ENCODE data around the gene DPP6. TPM values are rescaled to one million over a fixed set of nuclear protein-coding genes. Genes with fewer than 3 reads are reported as not detected.

DPP6 gene
- total and polyA plus RNA-seq, 8 donors = 0.29 to 1.2 (median 0.57) TPM

- no peak for DNase-seq
- H3K36me3 ChIP-seq = no peaks in the 10 kb centered on the region
- no peak overlapping the region for H3K4me3 ChIP-seq
- H3K4me1 ChIP-seq = no peaks in the 10 kb centered on the region
- H3K9me3 ChIP-seq = peaks cover 0 to 2% of the 10 kb centered on the region in 2 donors
- intact Hi-C loops (cut with DNase I) = no loop called here
- H3K27ac ChIP-seq = no peak overlapping the region
- no peaks in the 10 kb centered on the region for H3K27me3 ChIP-seq
- no peak for ATAC-seq
- no peak for TF ChIP-seq CTCF (IDR thresholded peaks at IDR 0.05)
Observed at GRCh38 chr7:154480817-154481216, 428.6 kb downstream of the DPP6 start.

- intact Hi-C loops (cut with DNase I) = no loop called here
- Histone ChIP-seq H3K9me3 (peaks cover 0 to 2% of the 10 kb centered on the region in 2 donors), H3K27me3 (no peaks in the 10 kb centered on the region), H3K4me3 (no peak overlapping the region), H3K36me3 (no peaks in the 10 kb centered on the region), H3K4me1 (no peaks in the 10 kb centered on the region), H3K27ac (no peak overlapping the region)
- ATAC-seq (no peak), DNase-seq (no peak)
- no peak for TF ChIP-seq CTCF (IDR thresholded peaks at IDR 0.05)
Observed at GRCh38 chr7:154482863-154483262, 430.7 kb downstream of the DPP6 start.

GRCh38 chr7:154484406-154484805, 432.2 kb downstream of the DPP6 start:
- ATAC-seq = no peak
- Histone ChIP-seq H3K4me3 (no peak overlapping the region), H3K9me3 (peaks cover 0 to 6% of the 10 kb centered on the region in 2 donors), H3K36me3 (no peaks in the 10 kb centered on the region), H3K27ac (no peak overlapping the region), H3K4me1 (no peaks in the 10 kb centered on the region), H3K27me3 (no peaks in the 10 kb centered on the region)
- intact Hi-C loops (cut with DNase I) = no loop called here
- no peak for DNase-seq
- TF ChIP-seq CTCF (IDR thresholded peaks at IDR 0.05) = no peak

GRCh38 chr7:154484943-154485342, 432.7 kb downstream of the DPP6 start:
- Histone ChIP-seq H3K4me3 (no peak overlapping the region), H3K27ac (no peak overlapping the region), H3K4me1 (no peaks in the 10 kb centered on the region), H3K9me3 (peaks cover 0 to 6% of the 10 kb centered on the region in 2 donors), H3K36me3 (no peaks in the 10 kb centered on the region), H3K27me3 (no peaks in the 10 kb centered on the region)
- intact Hi-C loops (cut with DNase I) = no loop called here
- ATAC-seq = no peak
- no peak for TF ChIP-seq CTCF (IDR thresholded peaks at IDR 0.05)
- no peak for DNase-seq

GRCh38 chr7:154489897-154490296, 437.7 kb downstream of the DPP6 start:
- Histone ChIP-seq H3K27me3 (no peaks in the 10 kb centered on the region), H3K9me3 (peaks cover 0 to 3% of the 10 kb centered on the region in 2 donors), H3K4me1 (no peaks in the 10 kb centered on the region), H3K27ac (no peak overlapping the region), H3K36me3 (no peaks in the 10 kb centered on the region), H3K4me3 (no peak overlapping the region)
- intact Hi-C loops (cut with DNase I) = no loop called here
- no peak for TF ChIP-seq CTCF (IDR thresholded peaks at IDR 0.05)
- DNase-seq (no peak), ATAC-seq (no peak)

All from left lung (tissue), 10 donors.